DOHH2 (cell line): ENCODE data around the gene DTD2.

Source experiments
- EZH2phosphoT487 ChIP-seq: fragments of 200-600 bp; sonication (generic); IDR thresholded peaks from 2 replicates; pipeline ENCODE4 v1.6.1; 2017; ENCODE audit warnings: borderline replicate concordance, mild to moderate bottlenecking, antibody characterized with exemption, low read length, moderate library complexity, mixed read lengths
- TF ChIP-seq, protein P1 (sequence below): fragments of 200-600 bp; sonication (generic); IDR thresholded peaks from one replicate; pipeline ENCODE4 v1.5.1; 2014; ENCODE audit warnings: antibody characterized with exemption, mild to moderate bottlenecking, low read depth, low read length; ENCODE audit not compliant: poor library complexity, severe bottlenecking

DNA sequence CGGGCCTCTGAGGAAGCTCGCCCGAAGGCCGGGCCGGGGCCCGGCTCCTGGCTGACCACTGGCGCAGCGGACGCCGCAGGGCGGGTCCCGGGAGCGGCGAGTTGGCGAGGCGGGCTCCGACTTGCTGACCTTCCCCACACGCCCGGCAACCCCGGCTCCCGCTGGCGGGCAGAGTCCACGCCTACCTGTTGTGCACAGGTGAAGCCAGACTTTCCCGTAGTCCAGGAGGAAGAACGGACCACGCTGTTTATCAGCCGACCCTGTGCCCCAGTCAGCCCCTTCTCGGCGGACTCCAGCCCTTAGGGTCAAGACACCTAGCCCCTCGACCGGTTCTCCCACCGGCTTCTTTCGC lies 37.4 kb downstream of the DTD2 start:
- TF ChIP-seq, protein P1, sequence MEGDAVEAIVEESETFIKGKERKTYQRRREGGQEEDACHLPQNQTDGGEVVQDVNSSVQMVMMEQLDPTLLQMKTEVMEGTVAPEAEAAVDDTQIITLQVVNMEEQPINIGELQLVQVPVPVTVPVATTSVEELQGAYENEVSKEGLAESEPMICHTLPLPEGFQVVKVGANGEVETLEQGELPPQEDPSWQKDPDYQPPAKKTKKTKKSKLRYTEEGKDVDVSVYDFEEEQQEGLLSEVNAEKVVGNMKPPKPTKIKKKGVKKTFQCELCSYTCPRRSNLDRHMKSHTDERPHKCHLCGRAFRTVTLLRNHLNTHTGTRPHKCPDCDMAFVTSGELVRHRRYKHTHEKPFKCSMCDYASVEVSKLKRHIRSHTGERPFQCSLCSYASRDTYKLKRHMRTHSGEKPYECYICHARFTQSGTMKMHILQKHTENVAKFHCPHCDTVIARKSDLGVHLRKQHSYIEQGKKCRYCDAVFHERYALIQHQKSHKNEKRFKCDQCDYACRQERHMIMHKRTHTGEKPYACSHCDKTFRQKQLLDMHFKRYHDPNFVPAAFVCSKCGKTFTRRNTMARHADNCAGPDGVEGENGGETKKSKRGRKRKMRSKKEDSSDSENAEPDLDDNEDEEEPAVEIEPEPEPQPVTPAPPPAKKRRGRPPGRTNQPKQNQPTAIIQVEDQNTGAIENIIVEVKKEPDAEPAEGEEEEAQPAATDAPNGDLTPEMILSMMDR: no peak
- no peak for TF ChIP-seq EZH2phosphoT487
